Measurements from ENCODE around the gene ZNF407. TPM values are rescaled to one million over a fixed set of nuclear protein-coding genes. Genes with fewer than 3 reads are reported as not detected.

ZNF407 gene
- total and polyA plus RNA-seq, 2 of the 13 experiments (the other 11 are each of a cell fraction or from before 2014, with no cell fraction given): 2.3 to 8.7 TPM

- TF ChIP-seq POGK (CRISPR knock-in tag; conservative IDR thresholded peaks at IDR 0.05) (no peak), SMAD9 (CRISPR knock-in tag; IDR thresholded peaks at IDR 0.05) (no peak), ZNF776 (CRISPR knock-in tag; IDR thresholded peaks at IDR 0.05) (no peak)
These were observed 300.4 kb downstream of the ZNF407 start (continued) for GRCh38 chr18:74897971-74898657.

- ATAC-seq (no peak), FAIRE-seq (no peak), DNase-seq (ENCODE audit: low spot score) (peak; percentile 6)
- 77% methylated on average over 3 of the region's 3 CpGs for WGBS (ENCODE audit: low lambda C conversion rate)
- Histone ChIP-seq H4K20me1 (ENCODE audit: insufficient read depth, low read length) (0 out of 2 replicates have a peak, but pooled peaks cover 2% of the 10 kb centered on the region), H3K4me1 (ENCODE audit: insufficient read depth, low read length) (0 out of 2 replicates have a peak, but pooled peaks cover 5% of the 10 kb centered on the region), H3K27me3 (ENCODE audit: control insufficient read depth in 1 of 2, insufficient read depth in 2 of 2, low read length in 2 of 2) (no peaks in the 10 kb centered on the region), H2AFZ (ENCODE audit: low read length) (no peak overlapping the region), H3K27ac (ENCODE audit: extremely low read length, insufficient read depth, low read length) (no peak overlapping the region), H3K4me3 (replicated peaks in 1 of 3; ENCODE audit: insufficient read depth in 1 of 3, low read depth in 2 of 3, low read length in 3 of 3) (no peak overlapping the region), H3K9ac (ENCODE audit: insufficient read depth, low read depth, low read length) (no peak overlapping the region), H3K9me3 (ENCODE audit: low read length) (no peaks in the 10 kb centered on the region), H3K79me2 (ENCODE audit: insufficient read depth, low read length) (no peaks in the 10 kb centered on the region), H3K4me2 (ENCODE audit: low read depth, low read length) (no peak overlapping the region), H3K36me3 (replicated peaks in 1 of 2; ENCODE audit: control insufficient read depth in 1 of 2, insufficient read depth in 2 of 2, low read length in 2 of 2) (no peaks in the 10 kb centered on the region)
- no TSS peak for BruUV-seq (replicated peaks)
- intact Hi-C loops (cut with micrococcal nuclease; ENCODE audit: unreplicated experiment) (no loop called here), in situ Hi-C loops (cut with HindIII; ENCODE audit: extremely low pct_ligation_motif_present, low pct_unique_long_range_greater_than_20kb) (no loop called here)
- peak; percentile 24; the same call in 1 of the 2 replicates for TF ChIP-seq FOSL2 (CRISPR knock-in tag; IDR thresholded peaks at IDR 0.05)
- TF ChIP-seq ZNF614 (CRISPR knock-in tag; IDR thresholded peaks at IDR 0.05; ENCODE audit: borderline replicate concordance): no peak
- ChIA-PET CTCF (ENCODE audit: low intra/inter-chr PET ratio, low total read pairs) (no interaction called here), POLR2A (no interaction called here)
These were observed 301.3 kb downstream of the ZNF407 start for GRCh38 chr18:74898965-74899364.
